ENCODE data around the gene TBC1D12. TPM values are rescaled to one million over a fixed set of nuclear protein-coding genes. Genes with fewer than 3 reads are reported as not detected.

TBC1D12 gene
- total RNA-seq, 2 donors from 2014 or later: 13.8 to 22.3 TPM

- no peaks in the 10 kb centered on the region for H3K9me3 ChIP-seq
- WGBS: 82% methylated on average over 1 of the region's 1 CpG
Observed at GRCh38 chr10:94427166-94427565, 24.8 kb downstream of the TBC1D12 start.

DNA sequence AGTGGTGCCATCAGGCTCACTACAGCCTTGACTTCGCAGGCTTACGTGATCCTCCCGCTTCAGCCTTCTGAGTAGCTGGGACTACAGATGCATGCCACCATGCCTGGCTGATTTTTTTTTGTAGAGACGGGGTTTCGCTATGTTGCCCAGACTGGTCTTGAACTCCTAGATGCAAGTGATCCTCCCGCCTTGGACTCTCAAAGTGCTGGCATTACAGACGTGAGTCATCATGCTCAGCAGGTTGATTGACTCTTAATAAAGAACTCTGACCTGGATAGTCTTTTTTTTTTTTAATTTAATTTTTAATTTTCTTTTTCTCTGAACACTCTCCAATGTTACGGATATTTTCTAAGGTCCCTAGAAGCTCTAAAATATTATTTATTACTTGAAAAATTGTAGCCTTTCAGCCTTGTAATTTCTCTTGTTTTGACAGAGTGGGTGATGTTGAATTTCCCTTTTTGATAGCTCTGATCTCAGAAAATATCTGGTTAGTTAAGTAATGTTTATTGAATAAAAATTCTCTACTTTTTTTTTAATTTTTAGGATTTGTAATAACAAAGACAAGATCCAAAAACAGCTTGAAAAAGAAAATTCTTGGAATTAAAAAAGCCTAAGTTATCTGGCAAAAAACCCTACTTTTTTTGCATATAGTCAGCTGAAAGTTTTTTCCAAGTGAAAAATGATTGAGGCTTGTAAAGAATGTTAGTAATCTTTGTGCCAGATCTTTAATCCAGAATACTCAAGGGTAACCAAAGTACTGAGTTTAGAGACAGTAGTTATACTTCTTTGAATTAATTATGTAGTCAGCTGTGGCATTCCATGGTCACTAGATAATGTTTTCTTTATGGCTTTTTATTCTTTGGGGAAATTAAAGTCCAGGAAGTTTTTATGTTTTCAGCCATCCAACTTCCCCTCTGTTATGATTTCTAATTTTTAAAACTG is 26.7 kb downstream of the TBC1D12 start:
- no peaks in the 10 kb centered on the region for H3K4me1 ChIP-seq (replicated peaks)
- no peak for DNase-seq (ENCODE audit: low spot score)
- TF ChIP-seq POLR2AphosphoS5 (IDR thresholded peaks at IDR 0.05) (no peak), POLR2A (IDR thresholded peaks at IDR 0.05) (no peak), CTCF (IDR thresholded peaks at IDR 0.05) (no peak)
- no peaks in the 10 kb centered on the region for H3K9me3 ChIP-seq
- intact Hi-C loops (cut with DNase I): no loop called here
- no peaks in the 10 kb centered on the region for H3K27me3 ChIP-seq (replicated peaks; ENCODE audit: insufficient read depth)
- no peak overlapping the region for H3K4me3 ChIP-seq
- H3K36me3 ChIP-seq: no peaks in the 10 kb centered on the region
- 85% methylated on average over 8 of the region's 8 CpGs for WGBS
- no peak overlapping the region for H3K27ac ChIP-seq

More at GRCh38 chr10:94427166-94427565, 24.8 kb downstream of the TBC1D12 start:
- H3K4me1 ChIP-seq (replicated peaks): no peaks in the 10 kb centered on the region
- no peaks in the 10 kb centered on the region for H3K27me3 ChIP-seq (replicated peaks; ENCODE audit: insufficient read depth)
- intact Hi-C loops (cut with DNase I): no loop called here
- H3K27ac ChIP-seq: no peak overlapping the region
- H3K4me3 ChIP-seq: no peak overlapping the region
- DNase-seq (ENCODE audit: low spot score): no peak
- no peaks in the 10 kb centered on the region for H3K36me3 ChIP-seq
- no peak for TF ChIP-seq CTCF (IDR thresholded peaks at IDR 0.05)
- TF ChIP-seq POLR2A (IDR thresholded peaks at IDR 0.05): no peak
- no peak for TF ChIP-seq POLR2AphosphoS5 (IDR thresholded peaks at IDR 0.05)

DNA sequence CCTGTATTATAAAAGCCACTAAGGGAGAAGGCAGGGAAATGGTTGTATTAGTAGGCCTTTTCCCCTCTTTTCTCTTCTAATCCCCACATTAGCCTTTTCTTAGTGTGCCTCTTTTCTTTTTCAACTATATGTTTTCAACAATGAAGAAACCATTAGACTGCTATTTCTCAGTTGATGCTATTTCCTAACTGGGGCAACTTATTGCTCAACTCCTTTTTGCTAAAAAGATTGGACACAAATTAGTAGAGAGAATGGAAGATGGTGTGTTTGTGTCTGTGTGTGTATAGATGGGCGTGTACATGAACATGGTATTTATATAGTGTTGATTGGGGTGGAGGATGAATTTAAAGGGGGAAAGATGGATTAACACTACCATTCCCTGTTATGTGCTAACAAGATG is 28.4 kb downstream of the TBC1D12 start:
- Histone ChIP-seq H3K9me3 (no peaks in the 10 kb centered on the region), H3K27ac (no peak overlapping the region), H3K4me3 (no peak overlapping the region), H3K4me1 (replicated peaks) (no peaks in the 10 kb centered on the region), H3K27me3 (replicated peaks; ENCODE audit: insufficient read depth) (no peaks in the 10 kb centered on the region), H3K36me3 (no peaks in the 10 kb centered on the region)
- intact Hi-C loops (cut with DNase I): no loop called here
- WGBS: 95% methylated on average over 1 of the region's 1 CpG
- TF ChIP-seq CTCF (IDR thresholded peaks at IDR 0.05) (no peak), POLR2AphosphoS5 (IDR thresholded peaks at IDR 0.05) (no peak), POLR2A (IDR thresholded peaks at IDR 0.05) (no peak)
- DNase-seq (ENCODE audit: low spot score): no peak

- no peak for TF ChIP-seq CTCF (IDR thresholded peaks at IDR 0.05)
Observed at GRCh38 chr10:94432443-94432842, 30.1 kb downstream of the TBC1D12 start.

More at GRCh38 chr10:94432443-94432842, 30.1 kb downstream of the TBC1D12 start:
- H3K27ac ChIP-seq: no peak overlapping the region
- H3K9me3 ChIP-seq: no peaks in the 10 kb centered on the region
- no peak overlapping the region for H3K4me3 ChIP-seq
- H3K27me3 ChIP-seq (replicated peaks; ENCODE audit: insufficient read depth): no peaks in the 10 kb centered on the region
- no peaks in the 10 kb centered on the region for H3K36me3 ChIP-seq
- no peak for DNase-seq (ENCODE audit: low spot score)
- intact Hi-C loops (cut with DNase I): no loop called here
- H3K4me1 ChIP-seq (replicated peaks): no peaks in the 10 kb centered on the region

All from prostate gland (tissue), 2 donors.